Uterus (tissue), 2 donors: ENCODE data around the gene RPS6KA1.

Experiments used
- POLR2A ChIP-seq, 2 donors: fragments of 450-650 bp; IDR thresholded peaks; one replicate each; pipeline ENCODE4 v1.6.1; 2016; ENCODE audit warnings: antibody characterized with exemption in 2 of 2, mild to moderate bottlenecking in 1 of 2, moderate library complexity in 1 of 2
- TF ChIP-seq, protein P1 (sequence below), 4 experiments: fragments of 200-600 bp in 2 of 4; fragments of 450-650 bp in 2 of 4; sonication (generic) in 2 of 4; IDR thresholded peaks; one replicate each; pipeline ENCODE4 v1.5.1; 2016 to 2019; ENCODE audit warnings: antibody characterized with exemption in 4 of 4, mild to moderate bottlenecking in 2 of 4, moderate library complexity in 1 of 4

DNA sequence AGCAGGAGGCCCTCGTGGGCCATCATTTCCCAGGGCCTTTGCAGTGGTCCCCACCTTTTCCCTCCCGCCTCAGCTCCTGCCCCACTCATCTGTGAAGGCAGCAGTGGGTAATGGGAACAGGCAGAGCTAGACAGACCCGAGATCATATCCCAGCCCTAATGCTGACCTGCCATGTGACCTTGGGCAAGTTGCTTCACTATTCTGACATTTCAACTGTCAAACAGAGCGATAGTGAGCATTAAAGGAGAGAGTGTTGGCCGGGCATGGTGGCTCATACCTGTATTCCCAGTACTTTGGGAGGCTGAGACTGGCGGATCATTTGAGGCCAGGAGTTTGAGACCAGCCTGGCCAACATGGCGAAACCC lies 51.7 kb downstream of the RPS6KA1 start:
- TF ChIP-seq, protein P1, sequence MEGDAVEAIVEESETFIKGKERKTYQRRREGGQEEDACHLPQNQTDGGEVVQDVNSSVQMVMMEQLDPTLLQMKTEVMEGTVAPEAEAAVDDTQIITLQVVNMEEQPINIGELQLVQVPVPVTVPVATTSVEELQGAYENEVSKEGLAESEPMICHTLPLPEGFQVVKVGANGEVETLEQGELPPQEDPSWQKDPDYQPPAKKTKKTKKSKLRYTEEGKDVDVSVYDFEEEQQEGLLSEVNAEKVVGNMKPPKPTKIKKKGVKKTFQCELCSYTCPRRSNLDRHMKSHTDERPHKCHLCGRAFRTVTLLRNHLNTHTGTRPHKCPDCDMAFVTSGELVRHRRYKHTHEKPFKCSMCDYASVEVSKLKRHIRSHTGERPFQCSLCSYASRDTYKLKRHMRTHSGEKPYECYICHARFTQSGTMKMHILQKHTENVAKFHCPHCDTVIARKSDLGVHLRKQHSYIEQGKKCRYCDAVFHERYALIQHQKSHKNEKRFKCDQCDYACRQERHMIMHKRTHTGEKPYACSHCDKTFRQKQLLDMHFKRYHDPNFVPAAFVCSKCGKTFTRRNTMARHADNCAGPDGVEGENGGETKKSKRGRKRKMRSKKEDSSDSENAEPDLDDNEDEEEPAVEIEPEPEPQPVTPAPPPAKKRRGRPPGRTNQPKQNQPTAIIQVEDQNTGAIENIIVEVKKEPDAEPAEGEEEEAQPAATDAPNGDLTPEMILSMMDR (IDR thresholded peaks at IDR 0.05): no peak
- TF ChIP-seq POLR2A (IDR thresholded peaks at IDR 0.05): no peak
